Adrenal gland (tissue), 12 donors: ENCODE measurements around the gene RNF43. TPM values are rescaled to one million over a fixed set of nuclear protein-coding genes. Genes with fewer than 3 reads are reported as not detected.
A peak's percentile ranks its signal among the peaks of the same experiment; 100 is the strongest.

Experiments
- DNase-seq, 7 donors: peaks; one replicate each; pipeline ENCODE4 v3.0.0-alpha.2; 2019 to 2020
- H3K27ac ChIP-seq, 5 donors: fragments of 200-600 bp; sonication (generic) in 4 of 5; 1 replicate in 3 of 5; 2 replicates in 2 of 5; pipeline versions ENCODE4 v1.5.1 to v1.8.0; 2016 to 2020; ENCODE audit warnings: mild to moderate bottlenecking in 1 of 5
- H3K27me3 ChIP-seq: fragments of 200-600 bp; 2 replicates; pipeline ENCODE4 v1.8.0; 2021
- H3K36me3 ChIP-seq, 2 donors: fragments of 200-600 bp; replicated peaks in 1 of 2; 1 replicate in 1 of 2; 2 replicates in 1 of 2; pipeline versions ENCODE4 v1.5.1 to v1.8.0; 2018 to 2022
- H3K4me1 ChIP-seq, 2 donors: fragments of 200-600 bp; replicated peaks in 1 of 2; 1 replicate in 1 of 2; 2 replicates in 1 of 2; pipeline versions ENCODE4 v1.5.1 to v1.8.0; 2018 to 2021
- H3K4me3 ChIP-seq, 4 donors: fragments of 200-600 bp; sonication (generic) in 3 of 4; one replicate each; pipeline ENCODE4 v1.5.1; 2016 to 2018
- H3K9me3 ChIP-seq, 3 donors: fragments of 200-600 bp; sonication (generic) in 1 of 3; replicated peaks in 1 of 3; 1 replicate in 2 of 3; 2 replicates in 1 of 3; pipeline versions ENCODE4 v1.5.1 to v1.8.0; 2016 to 2021
- CTCF ChIP-seq, 6 experiments: fragments of 450-650 bp in 4 of 6; fragments of 200-600 bp in 2 of 6; sonication (generic) in 1 of 6; IDR thresholded peaks; 1 replicate in 5 of 6; 2 replicates in 1 of 6; pipeline versions ENCODE4 v1.5.1 to v1.8.0; 2016 to 2021; ENCODE audit warnings: antibody characterized with exemption in 6 of 6, mild to moderate bottlenecking in 2 of 6, moderate library complexity in 1 of 6
- POLR2A ChIP-seq, 2 donors: fragments of 450-650 bp; IDR thresholded peaks; one replicate each; pipeline ENCODE4 v1.6.1; 2017; ENCODE audit warnings: antibody characterized with exemption in 2 of 2, mild to moderate bottlenecking in 2 of 2, moderate library complexity in 1 of 2
- WGBS, 4 donors: extraction: QIAGEN DNeasy Blood & Tissue Kit in 2 of 4; methylation state at CpG; one replicate each; pipeline versions ENCODE4 v1.1.5 to v1.1.7; 2013 to 2017; 5-methylcytosine and 5-hydroxymethylcytosine counted together
- intact Hi-C, 2 donors: fragments of 100-400 bp; cut with DNase I; formaldehyde crosslinking; loops; one replicate each; pipeline versions ENCODE4 v1.14.1 to v1.15.0; 2022 to 2023
- polyA plus RNA-seq, 3 donors: library from polyadenylated mRNA; stranded (reverse); fragments of 200-250 nt in 2 of 3; fragments of 350-450 nt in 1 of 3; fragmentation: Illumina TruSeq in 1 of 3; extraction: RNeasy Lipid Tissue Mini Kit (QIAGEN cat#74804) in 1 of 3; gene quantifications; one replicate each; pipeline ENCODE4 v1.2.3, GENCODE V29; 2013 to 2014
- total RNA-seq, 9 donors: library from RNA; depleted of rRNA in 4 of 9; stranded (reverse); fragments of >200 nt in 4 of 9; fragments of 120-200 nt in 1 of 9; fragmentation: NEBNext Ultra II Directional in 1 of 9; extraction: Animal tissue kit (Norgen Biotek cat#: 25700) in 1 of 9; gene quantifications; one replicate each; pipeline versions ENCODE4 v1.1.0 to v1.2.4, GENCODE V29; 2013 to 2023
- donor health status: healthy with polysubstance abuse.
- donor health status: Bipolar disorder and iron deficiency.
- donor health status: DM: yes; HTN: yes; CAD: no.
- donor health status: DM: no; HTN: no; CAD: no.
- donor health status: DM: no; HTN: no; CAD: no.
- donor health status: DM: yes; HTN: yes; CAD: no.

Gene RNF43
- total and polyA plus RNA-seq, 12 donors = 5.9 to 30.8 (median 12.7) TPM

GRCh38 chr17:58377093-58377601, 40.2 kb downstream of the RNF43 start:
- H3K27me3 ChIP-seq = no peaks in the 10 kb centered on the region
- intact Hi-C loops = no loop called here
- H3K4me1 ChIP-seq = no peaks in the 10 kb centered on the region
- H3K36me3 ChIP-seq = no peaks in the 10 kb centered on the region
- 76 to 84% (median 80%) methylated on average over 3 of the region's 3 CpGs for whole genome bisulfite sequencing, 4 donors
- peak in 1 of 7 donors; percentile 40 for DNase-seq
- no peaks in the 10 kb centered on the region for H3K9me3 ChIP-seq
- TF ChIP-seq CTCF (IDR thresholded peaks at IDR 0.05) (no peak), POLR2A (IDR thresholded peaks at IDR 0.05) (no peak)
- no peak overlapping the region for H3K27ac ChIP-seq
- H3K4me3 ChIP-seq = no peak overlapping the region

- no peak for DNase-seq
- Histone ChIP-seq H3K36me3 (no peaks in the 10 kb centered on the region), H3K27me3 (no peaks in the 10 kb centered on the region), H3K9me3 (no peaks in the 10 kb centered on the region), H3K27ac (no peak overlapping the region), H3K4me1 (no peaks in the 10 kb centered on the region), H3K4me3 (no peak overlapping the region)
- WGBS, 4 donors = 60 to 66% (median 62%) methylated on average over 4 of the region's 4 CpGs
- no peak for TF ChIP-seq CTCF (IDR thresholded peaks at IDR 0.05)
- no peak for TF ChIP-seq POLR2A (IDR thresholded peaks at IDR 0.05)
- intact Hi-C loops = no loop called here
These were observed 40.8 kb downstream of the RNF43 start for GRCh38 chr17:58376472-58377000.

- 78 to 89% (median 84%) methylated on average over 2 of the region's 2 CpGs for WGBS, 4 donors
- no peak overlapping the region for H3K27ac ChIP-seq
- TF ChIP-seq POLR2A (IDR thresholded peaks at IDR 0.05) = no peak
- no peak for TF ChIP-seq CTCF (IDR thresholded peaks at IDR 0.05)
- H3K36me3 ChIP-seq = no peaks in the 10 kb centered on the region
- no peaks in the 10 kb centered on the region for H3K9me3 ChIP-seq
- DNase-seq = no peak
- no peaks in the 10 kb centered on the region for H3K27me3 ChIP-seq
- H3K4me3 ChIP-seq = no peak overlapping the region
- H3K4me1 ChIP-seq = no peaks in the 10 kb centered on the region
- intact Hi-C loops = no loop called here
These were observed 41.5 kb downstream of the RNF43 start for GRCh38 chr17:58375811-58376210.

GRCh38 chr17:58375256-58375655, 42.1 kb downstream of the RNF43 start:
- no peak for DNase-seq
- H3K9me3 ChIP-seq = no peaks in the 10 kb centered on the region
- WGBS, 4 donors = 65 to 82% (median 76%) methylated on average over 5 of the region's 5 CpGs
- intact Hi-C loops = no loop called here
- no peaks in the 10 kb centered on the region for H3K27me3 ChIP-seq
- no peak for TF ChIP-seq CTCF (IDR thresholded peaks at IDR 0.05)
- TF ChIP-seq POLR2A (IDR thresholded peaks at IDR 0.05) = no peak
- H3K27ac ChIP-seq = no peak overlapping the region
- H3K4me3 ChIP-seq = no peak overlapping the region
- no peaks in the 10 kb centered on the region for H3K36me3 ChIP-seq
- no peaks in the 10 kb centered on the region for H3K4me1 ChIP-seq
